ENCODE results near the gene LAMTOR1.

DNA sequence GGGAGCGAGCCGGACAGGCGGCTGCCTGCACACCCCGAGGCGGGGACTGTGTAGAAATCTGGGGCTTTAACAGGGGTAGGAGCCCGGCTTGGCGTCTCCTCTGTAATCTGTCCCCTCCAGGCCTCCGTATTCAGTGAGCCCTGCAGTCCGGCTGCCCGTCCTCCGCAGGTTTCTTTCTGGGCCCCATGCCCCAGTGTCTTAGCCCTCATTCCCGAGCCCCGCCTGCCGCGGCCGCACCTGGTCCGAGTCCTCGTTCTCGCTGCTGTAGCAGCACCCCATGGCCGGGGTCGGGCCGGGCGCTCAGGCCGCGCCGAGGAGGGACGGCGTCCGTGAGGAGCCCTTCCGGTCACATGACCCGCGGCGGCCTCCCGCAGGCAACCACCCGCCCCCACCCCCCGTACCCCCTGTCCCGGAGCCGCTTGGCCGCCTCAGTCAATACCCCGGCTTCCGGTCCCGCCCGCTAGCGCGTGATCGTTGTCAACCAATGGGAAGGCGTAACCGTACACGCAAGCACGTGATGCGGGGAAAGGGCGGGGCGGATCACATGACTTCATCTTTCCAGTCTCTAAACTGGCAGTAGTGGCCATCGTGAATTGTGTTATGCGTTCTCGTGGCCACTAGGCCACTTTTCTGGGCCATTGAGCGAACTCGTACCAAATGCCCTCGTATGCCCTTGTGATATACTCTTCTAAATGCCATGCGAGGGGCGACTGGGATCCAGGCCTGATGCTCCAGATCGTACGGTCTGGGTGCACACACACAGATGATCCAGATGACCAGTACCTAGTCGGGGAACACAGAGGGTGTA lies at the start of gene LAMTOR1:
- peak; percentile 40 for TF ChIP-seq CTCF (conservative IDR thresholded peaks at IDR 0.05; ENCODE audit: low read length)
- TF ChIP-seq EZH2phosphoT487 (IDR thresholded peaks at IDR 0.05; ENCODE audit: borderline replicate concordance, low read depth, low read length), result no peak
